SJCRH30 (cell line): ENCODE measurements around the gene SIDT2. TPM values are rescaled to one million over a fixed set of nuclear protein-coding genes. Genes with fewer than 3 reads are reported as not detected.

ENCODE experiments used
- DNase-seq, 2 experiments: peaks; one replicate each; pipeline ENCODE4 v3.0.0-alpha.2; 2015 to 2020
- H3K27ac ChIP-seq: fragments of 250-450 bp; sonication (Bioruptor Pico); 2 replicates; pipeline ENCODE4 v1.5.1; 2020; ENCODE audit warnings: mild to moderate bottlenecking, moderate library complexity
- H3K27me3 ChIP-seq: fragments of 250-450 bp; sonication (Bioruptor Pico); 2 replicates; pipeline ENCODE4 v1.5.1; 2020; ENCODE audit warnings: mild to moderate bottlenecking, moderate library complexity
- H3K36me3 ChIP-seq: fragments of 250-450 bp; sonication (Bioruptor Pico); 2 replicates; pipeline ENCODE4 v1.5.1; 2020; ENCODE audit warnings: mild to moderate bottlenecking, moderate library complexity
- H3K4me1 ChIP-seq: fragments of 250-450 bp; sonication (Bioruptor Pico); 2 replicates; pipeline ENCODE4 v1.5.1; 2020; ENCODE audit warnings: mild to moderate bottlenecking, moderate library complexity
- H3K4me3 ChIP-seq: fragments of 250-450 bp; sonication (Bioruptor Pico); 2 replicates; pipeline ENCODE4 v1.5.1; 2020; ENCODE audit warnings: mild to moderate bottlenecking, moderate library complexity
- H3K9me3 ChIP-seq: fragments of 250-450 bp; sonication (Bioruptor Pico); replicated peaks from 2 replicates; pipeline ENCODE4 v1.5.1; 2020; ENCODE audit warnings: mild to moderate bottlenecking, moderate library complexity
- total RNA-seq: library from RNA; depleted of rRNA; stranded (reverse); fragments of >200 nt; shearing (Covaris generic); gene quantifications from 2 replicates; pipeline ENCODE4 v1.2.3, GENCODE V29; 2014

The SIDT2 gene
- total RNA-seq, 1 experiment from 2014 or later, result 13.7 TPM

DNA sequence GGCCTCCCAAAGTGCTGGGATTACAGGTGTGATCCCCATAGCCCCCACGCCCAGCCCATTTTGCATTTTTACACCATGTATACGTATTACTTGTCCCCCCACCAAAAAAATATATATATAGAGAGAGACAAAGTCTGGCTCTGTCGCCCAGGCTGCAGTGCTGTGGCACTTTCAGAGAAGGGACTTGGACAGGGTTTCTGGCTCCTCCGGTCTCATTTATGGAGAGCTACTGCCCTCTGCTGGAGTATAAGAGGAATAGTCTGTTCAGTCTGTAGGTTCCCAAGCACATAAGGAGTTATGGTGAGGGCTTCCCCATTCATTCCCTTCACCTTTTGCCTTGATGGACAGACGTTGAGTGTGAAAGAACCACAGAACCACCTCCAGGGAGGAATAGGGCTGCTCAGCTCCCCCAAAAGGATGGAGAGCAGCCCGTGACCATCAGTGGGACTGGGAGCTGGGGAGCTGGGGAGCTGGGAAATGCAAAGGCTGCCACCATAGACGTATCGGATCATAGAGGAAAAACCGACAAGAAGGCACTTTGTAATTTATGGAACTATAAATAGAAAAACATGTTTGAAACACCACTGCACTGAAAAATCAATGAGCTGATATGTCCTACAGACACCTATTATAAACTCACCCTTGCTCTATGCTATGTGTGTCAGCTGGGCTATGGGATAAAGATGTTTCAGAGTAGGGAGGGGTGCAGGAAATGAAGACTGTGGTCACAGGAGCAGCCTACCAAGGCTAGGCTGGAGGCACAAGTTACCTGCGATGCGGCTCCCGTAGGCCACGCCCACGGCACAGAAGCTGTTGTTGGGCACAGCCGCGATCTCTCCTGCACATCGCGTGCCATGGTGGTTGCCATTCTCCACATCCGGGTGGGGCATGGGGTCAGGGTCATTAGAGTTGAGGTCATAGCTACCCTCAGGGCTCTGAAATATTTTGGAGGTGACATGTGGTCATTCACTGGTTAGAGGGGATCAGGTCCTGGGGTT, 48.1 kb downstream of the SIDT2 start:
- Histone ChIP-seq H3K9me3 (no peaks in the 10 kb centered on the region), H3K27ac (no peak overlapping the region), H3K36me3 (no peaks in the 10 kb centered on the region), H3K4me3 (no peak overlapping the region), H3K4me1 (peaks cover 11% of the 10 kb centered on the region), H3K27me3 (no peaks in the 10 kb centered on the region)
- DNase-seq, result peak; percentile 38 to 85

DNA sequence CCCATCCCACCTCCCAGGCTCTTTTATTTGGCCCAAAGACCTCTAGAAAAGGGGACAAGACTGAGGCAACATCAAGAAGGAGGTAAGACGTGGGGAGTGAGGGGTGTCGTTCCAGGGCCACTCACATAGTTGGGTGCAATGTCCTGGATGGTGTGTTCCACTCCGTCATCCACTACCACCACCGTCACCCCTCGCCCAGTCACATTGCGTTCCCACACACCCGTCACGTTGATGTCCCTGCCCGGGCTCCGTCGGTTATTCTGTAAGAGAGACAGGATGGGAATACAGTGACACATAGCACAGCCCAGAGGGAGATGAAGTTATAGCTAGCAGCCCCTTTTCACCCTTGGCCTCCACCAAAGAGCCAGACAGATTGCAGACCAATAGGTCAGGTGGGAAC, 49.5 kb downstream of the SIDT2 start:
- Histone ChIP-seq H3K4me3 (no peak overlapping the region), H3K27ac (no peak overlapping the region), H3K4me1 (no peaks in the 10 kb centered on the region), H3K27me3 (no peaks in the 10 kb centered on the region), H3K36me3 (no peaks in the 10 kb centered on the region), H3K9me3 (no peaks in the 10 kb centered on the region)
- no peak for DNase-seq

DNA sequence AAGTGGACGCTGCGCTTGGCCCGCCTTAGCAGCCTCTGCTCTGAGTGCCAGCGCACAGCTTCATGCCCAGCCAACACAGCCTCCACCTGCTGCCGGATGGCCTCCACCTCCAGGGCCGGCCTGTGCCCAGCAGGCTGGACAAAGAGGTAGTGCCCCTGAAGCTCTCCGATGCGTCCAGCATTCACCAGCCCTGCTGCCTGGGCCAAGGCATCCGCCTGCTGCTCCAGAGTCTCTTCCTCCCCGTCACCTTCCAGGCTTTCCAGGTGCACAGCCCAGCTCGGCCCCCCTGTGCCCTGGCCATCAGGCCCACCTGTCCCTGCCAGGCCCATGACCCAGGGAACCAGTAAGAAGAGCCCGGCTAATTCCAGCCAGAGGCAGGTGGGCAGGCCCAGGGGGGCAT, 50.9 kb downstream of the SIDT2 start:
- no peak overlapping the region for H3K27ac ChIP-seq
- no peaks in the 10 kb centered on the region for H3K9me3 ChIP-seq
- H3K36me3 ChIP-seq, result no peaks in the 10 kb centered on the region
- H3K4me3 ChIP-seq, result no peak overlapping the region
- H3K4me1 ChIP-seq, result no peaks in the 10 kb centered on the region
- H3K27me3 ChIP-seq, result no peaks in the 10 kb centered on the region
- no peak for DNase-seq

DNA sequence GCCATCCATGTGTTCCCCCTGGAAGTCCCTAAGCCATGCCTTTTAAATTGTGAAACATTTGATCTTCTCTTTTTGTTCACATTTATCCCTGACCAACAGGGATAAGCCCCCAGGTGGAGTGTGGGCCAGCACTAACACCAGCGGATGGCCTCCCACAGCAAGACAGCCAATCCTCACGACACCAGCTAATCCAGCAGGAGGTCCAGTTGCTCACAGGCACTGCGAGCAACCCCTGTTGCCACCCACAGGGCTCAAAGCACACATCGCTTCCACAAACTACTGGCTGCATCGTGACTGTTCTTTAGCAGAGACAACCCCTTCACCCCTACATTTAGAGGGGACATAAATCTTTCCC, 51.4 kb downstream of the SIDT2 start:
- Histone ChIP-seq H3K27ac (no peak overlapping the region), H3K9me3 (no peaks in the 10 kb centered on the region)
- no peak for DNase-seq

DNA sequence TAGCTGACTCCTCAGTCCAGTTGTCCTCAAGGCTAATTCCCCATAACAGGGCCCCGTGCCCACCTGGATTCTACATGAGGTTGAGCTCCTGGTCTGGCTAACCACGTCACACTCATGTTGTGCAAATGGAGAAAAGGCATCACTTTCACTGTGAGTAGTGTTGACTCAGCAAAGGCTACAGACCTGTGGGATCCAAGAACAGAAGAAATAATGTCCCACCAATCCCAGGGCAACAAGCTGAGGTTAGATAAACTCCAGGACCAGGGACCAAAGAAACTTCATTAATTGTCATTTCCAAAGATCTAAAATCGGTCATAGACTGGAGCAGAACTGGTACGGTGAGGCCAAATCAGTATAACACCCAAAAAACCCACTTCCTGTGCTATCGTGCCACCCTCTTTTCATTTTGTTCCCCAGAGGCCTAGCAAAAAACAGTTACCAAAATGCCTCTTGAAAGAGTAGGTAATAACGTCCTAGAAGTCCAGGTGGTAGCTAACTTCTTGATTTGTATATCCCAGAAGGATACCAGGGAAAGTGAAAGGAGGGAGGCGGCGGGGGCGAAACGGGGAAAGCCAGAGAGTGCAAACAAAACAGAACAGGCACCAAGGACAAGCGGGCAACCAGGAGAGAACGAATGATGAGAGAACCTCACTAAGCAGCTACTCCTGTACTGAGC, 51.9 kb downstream of the SIDT2 start:
- no peak for DNase-seq
- no peak overlapping the region for H3K4me3 ChIP-seq

More for the DNA sequence above, 51.4 kb downstream of the SIDT2 start:
- Histone ChIP-seq H3K27me3 (no peaks in the 10 kb centered on the region), H3K4me3 (no peak overlapping the region), H3K36me3 (no peaks in the 10 kb centered on the region), H3K4me1 (no peaks in the 10 kb centered on the region)

DNA sequence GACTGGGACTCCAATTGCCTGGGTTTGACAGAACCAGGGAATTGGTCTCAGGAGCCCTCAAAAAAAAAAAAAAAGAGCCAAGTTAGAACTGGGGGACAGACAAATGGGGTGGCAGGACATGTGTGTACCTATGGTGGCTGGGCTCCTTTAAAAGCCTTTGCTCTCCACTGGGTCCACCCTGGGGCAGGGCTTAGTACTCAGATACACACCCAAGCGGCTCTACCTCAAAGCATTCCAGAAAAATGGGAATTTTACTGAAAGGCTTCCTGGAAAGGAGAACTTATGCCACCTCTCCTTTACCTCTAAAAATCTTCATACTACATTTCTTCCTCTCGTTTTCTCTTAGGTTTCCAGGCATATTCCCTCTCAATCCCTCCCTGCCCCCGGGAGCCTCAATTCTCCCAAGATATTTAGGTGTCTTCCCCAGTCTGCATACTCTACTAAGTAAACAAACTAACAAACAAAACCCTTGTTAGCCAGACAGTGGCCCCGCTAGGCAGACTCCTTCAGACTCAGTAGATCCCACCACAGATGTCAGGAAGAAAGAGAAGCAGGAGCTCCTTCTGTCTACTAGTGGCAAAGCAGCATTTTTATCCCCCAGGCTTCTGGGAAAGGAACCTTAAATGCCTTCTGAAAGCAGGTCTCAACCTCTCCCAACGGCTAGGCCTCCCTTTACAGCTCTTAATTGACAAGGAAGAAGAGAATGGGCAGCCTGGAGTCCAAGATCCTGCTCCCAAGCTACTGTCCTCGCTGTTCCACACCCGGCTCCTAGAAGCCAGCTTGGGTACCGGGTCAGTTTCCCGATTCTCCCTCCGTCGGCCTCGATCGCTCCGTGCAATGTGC, 52.7 kb downstream of the SIDT2 start:
- peak overlapping the region; percentile 82 for H3K4me3 ChIP-seq
- no peaks in the 10 kb centered on the region for H3K36me3 ChIP-seq
- no peaks in the 10 kb centered on the region for H3K4me1 ChIP-seq
- no peaks in the 10 kb centered on the region for H3K9me3 ChIP-seq
- H3K27ac ChIP-seq, result no peak overlapping the region
- no peaks in the 10 kb centered on the region for H3K27me3 ChIP-seq
- DNase-seq, result peak in 1 of 2 experiments; percentile 12

More for the DNA sequence above, 51.9 kb downstream of the SIDT2 start:
- Histone ChIP-seq H3K9me3 (no peaks in the 10 kb centered on the region), H3K36me3 (no peaks in the 10 kb centered on the region), H3K27ac (no peak overlapping the region), H3K4me1 (no peaks in the 10 kb centered on the region), H3K27me3 (no peaks in the 10 kb centered on the region)

DNA sequence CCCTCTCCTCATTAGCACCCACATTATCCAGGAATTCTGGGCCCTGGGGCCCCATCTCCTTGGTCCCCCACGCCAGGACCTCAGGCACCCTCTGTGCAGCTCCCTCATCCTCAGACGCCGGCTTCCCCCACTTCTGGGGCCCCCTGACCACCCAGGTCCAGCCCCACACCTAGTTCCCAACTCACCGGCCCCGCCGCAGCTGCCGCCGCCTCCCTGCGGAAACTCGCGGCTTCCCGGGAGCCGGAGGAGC, 53.2 kb downstream of the SIDT2 start, which contains the start of gene PCSK7:
Gene PCSK7, minus strand, starts transcription at position 232 of the 250 bp plus-strand sequence. CDS start 2,229 bp downstream, outside the sequence.
- no peaks in the 10 kb centered on the region for H3K36me3 ChIP-seq
- peak in 1 of 2 experiments; percentile 59 for DNase-seq
- peak within 1 kb of the TSS; percentile 82 for H3K4me3 ChIP-seq
- H3K27ac ChIP-seq, result peak within 1 kb of the TSS; percentile 47; the same call in 1 of the 2 replicates
- no peaks in the 10 kb centered on the region for H3K9me3 ChIP-seq
- no peaks in the 10 kb centered on the region for H3K4me1 ChIP-seq
- no peaks in the 10 kb centered on the region for H3K27me3 ChIP-seq

DNA sequence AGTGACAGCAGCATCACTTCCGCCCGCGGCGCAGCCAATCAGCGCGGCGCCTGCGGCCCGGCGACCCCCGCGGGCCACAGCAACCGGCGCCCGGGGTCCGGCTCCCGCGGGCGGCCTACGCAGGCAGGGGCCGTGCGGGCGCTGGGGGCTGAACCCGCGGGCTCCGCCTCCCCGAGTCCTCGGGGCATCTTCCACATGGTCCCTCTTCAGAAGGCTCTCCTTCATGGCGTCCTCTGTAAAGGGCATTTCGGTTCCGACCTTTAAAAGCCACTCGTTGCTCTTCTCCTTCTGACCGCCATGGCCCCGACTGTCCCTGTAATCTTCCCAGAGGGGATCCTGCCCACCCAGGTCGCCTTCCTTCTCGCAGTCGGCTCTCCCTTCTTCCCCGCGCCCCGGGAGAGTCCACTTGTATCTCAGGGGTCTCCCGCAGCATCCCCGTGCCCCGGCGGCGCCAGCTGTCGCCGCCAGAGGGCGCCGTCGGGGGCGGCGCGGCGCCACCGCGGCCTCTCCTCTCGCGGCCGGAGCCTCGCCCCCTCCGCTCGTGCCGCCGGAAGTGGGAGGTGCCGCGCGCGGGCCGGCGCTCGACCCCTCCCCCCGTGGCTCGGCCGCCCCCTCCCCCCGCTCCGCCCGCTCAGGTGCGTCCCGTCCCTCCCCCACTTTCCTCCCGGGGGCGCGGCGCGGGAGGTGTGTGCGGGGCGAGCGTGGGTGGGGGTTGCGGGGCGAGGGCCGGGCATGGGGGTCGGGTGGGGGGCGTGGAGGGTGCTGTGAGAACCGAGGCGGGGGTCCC, 53.7 kb downstream of the SIDT2 start, which contains the start of gene RNF214:
Gene RNF214, plus strand, starts transcription at position 580 of the 787 bp plus-strand sequence. CDS start 1,602 bp downstream, outside the sequence.
- DNase-seq, result peak; percentile 47 to 72
- H3K27ac ChIP-seq, result peak within 1 kb of the TSS; percentile 47; the same call in 1 of the 2 replicates
- H3K9me3 ChIP-seq, result no peaks in the 10 kb centered on the region
- peak within 1 kb of the TSS; percentile 82 for H3K4me3 ChIP-seq
- H3K36me3 ChIP-seq, result no peaks in the 10 kb centered on the region
- no peaks in the 10 kb centered on the region for H3K4me1 ChIP-seq
- no peaks in the 10 kb centered on the region for H3K27me3 ChIP-seq

DNA sequence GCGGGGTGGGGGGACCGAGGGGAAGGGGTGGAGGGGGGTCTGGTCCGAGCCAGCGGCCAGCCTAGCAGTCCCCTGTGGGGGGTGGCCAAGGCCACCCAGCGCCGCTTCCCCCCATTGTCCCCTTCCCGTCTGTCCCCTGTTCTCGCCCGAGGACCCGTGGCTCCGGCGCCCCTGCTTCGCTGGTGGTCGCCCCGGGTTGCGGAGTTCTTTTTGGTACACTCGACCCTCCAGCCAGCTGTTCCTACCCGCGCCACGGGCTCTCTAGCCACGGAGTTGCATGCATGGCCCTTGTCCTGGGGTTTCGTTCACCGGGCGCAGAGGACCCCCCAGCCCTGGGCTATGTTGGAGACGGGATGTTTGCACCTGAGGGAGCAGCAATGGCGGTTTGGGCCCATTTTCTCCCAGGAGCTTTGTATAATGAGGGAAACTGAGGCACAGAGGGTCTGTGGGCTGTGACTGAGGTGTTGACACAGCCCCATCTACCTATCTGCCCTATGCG, 54.4 kb downstream of the SIDT2 start:
- H3K36me3 ChIP-seq, result no peaks in the 10 kb centered on the region
- peak overlapping the region; percentile 82 for H3K4me3 ChIP-seq
- peak; percentile 26 to 27 for DNase-seq
- H3K4me1 ChIP-seq, result no peaks in the 10 kb centered on the region
- no peaks in the 10 kb centered on the region for H3K9me3 ChIP-seq
- H3K27me3 ChIP-seq, result no peaks in the 10 kb centered on the region
- no peak overlapping the region for H3K27ac ChIP-seq

DNA sequence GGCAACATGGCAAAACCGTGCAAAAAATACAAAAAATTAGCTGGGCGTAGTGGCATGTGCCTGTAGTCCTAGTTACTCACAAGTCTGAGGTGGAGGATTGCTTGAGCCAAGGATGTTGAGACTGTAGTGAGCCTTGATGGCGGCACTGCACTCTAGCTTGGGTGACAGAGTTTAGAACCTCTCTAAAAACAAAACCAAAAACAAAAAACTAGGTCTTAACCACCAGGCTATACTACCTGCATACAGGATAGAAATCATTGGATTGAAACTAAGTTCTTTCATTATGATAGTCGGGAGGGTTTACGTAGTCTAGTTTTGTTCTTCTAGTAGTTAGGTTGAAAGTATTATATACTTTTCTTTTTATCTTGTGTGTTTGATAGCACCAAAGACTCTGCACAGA, 59.7 kb downstream of the SIDT2 start:
- no peak overlapping the region for H3K27ac ChIP-seq
- H3K9me3 ChIP-seq, result no peaks in the 10 kb centered on the region
- no peak overlapping the region for H3K4me3 ChIP-seq
- H3K36me3 ChIP-seq, result peaks cover 4% of the 10 kb centered on the region; the same call in 1 of the 2 replicates
- no peaks in the 10 kb centered on the region for H3K4me1 ChIP-seq
- H3K27me3 ChIP-seq, result no peaks in the 10 kb centered on the region
- DNase-seq, result no peak

DNA sequence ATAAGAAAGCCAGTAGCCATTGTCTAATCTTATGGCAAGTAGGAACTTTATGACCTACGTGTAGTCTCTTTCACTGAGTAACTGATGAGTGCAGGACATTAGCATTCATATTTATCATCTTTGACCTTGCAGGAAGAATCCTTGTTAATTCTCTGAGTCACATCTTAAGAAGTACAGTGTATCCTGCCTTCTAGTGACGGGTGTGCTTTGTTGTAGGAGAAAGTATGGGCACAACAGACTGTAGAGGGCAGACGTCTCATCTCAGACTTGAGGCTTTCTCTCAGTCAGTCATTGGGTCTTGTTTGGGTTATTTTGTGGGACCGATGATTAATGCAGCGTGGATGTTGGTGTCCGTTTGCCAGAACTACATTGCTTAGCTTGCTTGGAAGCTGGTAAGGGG, 60.8 kb downstream of the SIDT2 start:
- H3K27ac ChIP-seq, result no peak overlapping the region
- no peak overlapping the region for H3K4me3 ChIP-seq
- no peaks in the 10 kb centered on the region for H3K27me3 ChIP-seq
- no peaks in the 10 kb centered on the region for H3K9me3 ChIP-seq
- H3K4me1 ChIP-seq, result no peaks in the 10 kb centered on the region
- no peak for DNase-seq
- peaks cover 4% of the 10 kb centered on the region for H3K36me3 ChIP-seq
